K562 (cell line): Measurements from ENCODE around the gene RC3H2.

ENCODE experiments used
- ETV6 ChIP-seq, 3 experiments: fragments of 150-350 bp in 1 of 3; sonication (generic) in 1 of 3; formaldehyde crosslinking in 1 of 3; IDR thresholded peaks; 2 replicates each; pipeline versions ENCODE4 v1.6.1 to v1.8.0; 2014 to 2022; ENCODE audit warnings: borderline replicate concordance in 2 of 3, low read depth in 2 of 3, antibody characterized with exemption in 1 of 3, low read length in 1 of 3, mild to moderate bottlenecking in 1 of 3, missing genetic modification reagents in 1 of 3
- SMARCE1 ChIP-seq: fragments of 450-650 bp; IDR thresholded peaks from 2 replicates; pipeline ENCODE4 v1.7.1; 2016; ENCODE audit warnings: mild to moderate bottlenecking
- SMC3 ChIP-seq: conservative IDR thresholded peaks from 2 replicates; pipeline ENCODE4 v1.6.1; 2011; ENCODE audit warnings: low read depth, low read length, improper control_type of control experiment; ENCODE audit not compliant: insufficient read depth
- ZNF274 ChIP-seq: IDR thresholded peaks from 2 replicates; pipeline ENCODE4 v1.6.1; 2011; ENCODE audit warnings: low read depth, mild to moderate bottlenecking, low read length, moderate library complexity, borderline replicate concordance
- TF ChIP-seq, protein P1 (sequence below): sonication (generic); formaldehyde crosslinking; IDR thresholded peaks from 2 replicates; pipeline ENCODE4 v1.9.0; 2022; ENCODE audit warnings: mild to moderate bottlenecking, missing genetic modification reagents

DNA sequence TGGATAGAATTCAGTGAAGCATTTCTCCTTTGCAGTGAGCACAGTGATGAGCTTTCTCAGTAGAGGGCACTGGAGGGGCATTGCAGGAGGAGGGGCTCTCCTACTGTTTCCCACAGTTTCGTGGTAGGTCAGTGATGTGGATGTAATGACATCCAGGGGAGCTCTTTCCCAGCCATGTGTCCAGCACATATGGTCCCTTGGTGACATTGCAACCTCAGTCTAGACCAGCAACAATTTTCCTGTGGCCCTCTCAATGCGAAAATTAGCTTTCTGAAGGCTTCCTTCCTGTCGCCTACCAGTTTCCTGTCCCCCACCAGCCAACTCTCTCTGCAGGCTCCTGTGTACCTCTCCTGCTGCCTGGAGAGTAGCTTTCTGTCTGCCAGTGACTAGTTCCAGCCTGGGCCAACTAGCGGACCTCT lies 69.8 kb downstream of the RC3H2 start:
- TF ChIP-seq ETV6 (IDR thresholded peaks at IDR 0.05; ENCODE audit: borderline replicate concordance in 1 of 2, low read depth in 2 of 2, low read length in 1 of 2) (no peak), ETV6 (CRISPR knock-in tag; IDR thresholded peaks at IDR 0.05; ENCODE audit: borderline replicate concordance) (no peak), ZNF274 (no peak), SMC3 (no peak), SMARCE1 (no peak)
- TF ChIP-seq, protein P1, sequence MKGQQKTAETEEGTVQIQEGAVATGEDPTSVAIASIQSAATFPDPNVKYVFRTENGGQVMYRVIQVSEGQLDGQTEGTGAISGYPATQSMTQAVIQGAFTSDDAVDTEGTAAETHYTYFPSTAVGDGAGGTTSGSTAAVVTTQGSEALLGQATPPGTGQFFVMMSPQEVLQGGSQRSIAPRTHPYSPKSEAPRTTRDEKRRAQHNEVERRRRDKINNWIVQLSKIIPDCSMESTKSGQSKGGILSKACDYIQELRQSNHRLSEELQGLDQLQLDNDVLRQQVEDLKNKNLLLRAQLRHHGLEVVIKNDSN (CRISPR knock-in tag) = no peak
